GM12872 (cell line): Measurements from ENCODE around the gene N4BP2L1.

Experiments
- CTCF ChIP-seq: IDR thresholded peaks from 3 replicates; pipeline ENCODE4 v1.5.1; 2011; ENCODE audit warnings: low read depth, mild to moderate bottlenecking, low read length, moderate library complexity; ENCODE audit not compliant: insufficient read depth

Gene N4BP2L1

GRCh38 chr13:32431361-32431760 lies 3.4 kb upstream of the N4BP2L1 start:
- no peak for TF ChIP-seq CTCF

DNA sequence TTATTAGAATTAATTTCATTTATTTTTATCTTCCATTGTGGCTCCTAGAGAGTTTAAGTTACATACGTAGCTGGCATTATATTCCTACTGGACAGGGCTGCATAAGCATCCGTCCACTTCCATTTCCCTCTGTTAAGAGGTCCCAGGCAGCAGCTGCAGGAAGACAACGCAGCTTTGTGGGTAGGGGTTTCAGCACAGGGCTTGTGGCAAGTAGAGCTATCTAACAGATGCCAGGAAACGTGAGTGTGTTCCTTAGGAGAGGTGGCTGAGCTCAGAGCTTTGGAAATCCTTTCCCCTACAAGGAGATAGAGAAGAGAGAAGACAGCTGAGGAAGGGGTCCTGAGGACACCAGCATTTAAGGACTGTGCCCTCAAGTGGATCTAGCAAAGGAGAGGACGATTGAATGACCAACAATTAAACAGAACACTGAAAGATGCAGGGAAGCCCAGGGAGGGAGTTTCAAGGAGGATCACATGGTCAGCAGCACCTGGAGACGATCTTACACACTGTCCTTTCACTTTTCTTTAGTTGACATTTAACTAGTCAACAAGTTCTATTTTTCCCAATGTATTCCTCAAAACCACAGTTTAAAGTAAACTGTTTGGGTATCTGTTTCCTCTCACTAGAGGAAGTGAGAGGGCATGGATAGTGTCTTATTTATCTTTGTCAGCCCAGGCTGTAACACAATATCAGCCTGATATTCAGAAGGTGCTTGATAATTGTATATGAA lies 2.3 kb upstream of the N4BP2L1 start:
- TF ChIP-seq CTCF: no peak

DNA sequence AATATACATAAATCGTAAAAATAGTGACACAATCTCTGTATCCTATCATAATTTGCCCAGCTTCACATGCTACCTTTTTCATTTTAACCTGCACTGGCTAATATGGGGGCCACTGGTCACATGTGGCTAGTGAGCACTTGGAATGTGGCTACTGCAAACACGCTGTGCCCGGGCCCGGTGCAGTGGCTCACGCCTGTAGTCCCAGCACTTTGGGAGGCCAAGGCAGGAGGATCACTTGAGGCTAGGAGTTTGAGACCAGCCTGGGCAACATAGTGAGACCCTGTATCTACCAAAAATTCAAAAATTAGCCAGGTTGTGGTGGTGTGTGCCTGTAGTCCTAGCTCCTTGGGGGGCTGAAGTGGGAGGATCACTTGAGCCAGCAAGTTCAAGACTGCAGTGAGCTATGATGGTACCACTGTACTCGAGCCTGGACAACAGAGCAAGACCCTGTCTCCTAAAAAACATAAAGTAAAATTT lies 1.5 kb upstream of the N4BP2L1 start:
- TF ChIP-seq CTCF: no peak

DNA sequence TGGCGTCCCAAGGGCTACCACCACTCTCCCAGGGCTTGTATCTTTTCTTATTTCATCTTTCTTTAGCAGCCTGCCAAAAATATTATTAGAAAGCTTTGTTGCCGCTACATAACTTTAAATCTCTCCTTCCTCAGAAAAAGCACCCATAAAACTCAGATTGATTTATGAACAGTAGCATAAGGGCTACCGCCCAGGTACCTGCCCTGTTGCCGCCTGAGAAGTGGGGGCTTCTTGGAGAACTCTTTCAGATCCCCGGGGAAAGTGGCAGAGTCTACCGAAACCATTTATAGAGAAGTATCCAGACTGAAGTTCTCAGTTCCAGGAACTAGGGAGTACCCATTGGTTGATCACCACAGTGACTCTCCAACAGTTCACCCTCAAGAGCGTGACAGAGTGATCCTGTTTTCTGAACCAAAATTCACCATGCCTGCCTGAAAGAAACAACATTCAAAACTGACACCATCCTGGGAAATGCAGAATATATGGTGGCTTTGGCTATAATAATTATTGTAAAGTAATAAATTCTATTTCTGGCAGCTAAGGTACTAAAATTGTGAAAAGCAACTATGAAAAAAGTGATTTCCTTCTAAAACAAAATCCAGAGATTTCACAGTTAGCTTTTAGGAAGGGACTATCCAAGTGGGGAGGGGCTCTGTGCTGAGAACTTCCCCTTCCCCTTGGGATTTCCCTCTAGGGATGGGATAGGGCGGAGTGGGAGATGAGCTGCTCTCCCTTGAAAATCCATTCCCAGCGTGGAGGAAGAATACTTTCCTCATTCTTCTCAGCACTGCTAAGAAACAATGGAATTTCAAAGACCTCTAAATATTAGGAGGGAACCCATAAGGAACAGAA lies 877 bp upstream of the N4BP2L1 start:
- TF ChIP-seq CTCF: no peak

DNA sequence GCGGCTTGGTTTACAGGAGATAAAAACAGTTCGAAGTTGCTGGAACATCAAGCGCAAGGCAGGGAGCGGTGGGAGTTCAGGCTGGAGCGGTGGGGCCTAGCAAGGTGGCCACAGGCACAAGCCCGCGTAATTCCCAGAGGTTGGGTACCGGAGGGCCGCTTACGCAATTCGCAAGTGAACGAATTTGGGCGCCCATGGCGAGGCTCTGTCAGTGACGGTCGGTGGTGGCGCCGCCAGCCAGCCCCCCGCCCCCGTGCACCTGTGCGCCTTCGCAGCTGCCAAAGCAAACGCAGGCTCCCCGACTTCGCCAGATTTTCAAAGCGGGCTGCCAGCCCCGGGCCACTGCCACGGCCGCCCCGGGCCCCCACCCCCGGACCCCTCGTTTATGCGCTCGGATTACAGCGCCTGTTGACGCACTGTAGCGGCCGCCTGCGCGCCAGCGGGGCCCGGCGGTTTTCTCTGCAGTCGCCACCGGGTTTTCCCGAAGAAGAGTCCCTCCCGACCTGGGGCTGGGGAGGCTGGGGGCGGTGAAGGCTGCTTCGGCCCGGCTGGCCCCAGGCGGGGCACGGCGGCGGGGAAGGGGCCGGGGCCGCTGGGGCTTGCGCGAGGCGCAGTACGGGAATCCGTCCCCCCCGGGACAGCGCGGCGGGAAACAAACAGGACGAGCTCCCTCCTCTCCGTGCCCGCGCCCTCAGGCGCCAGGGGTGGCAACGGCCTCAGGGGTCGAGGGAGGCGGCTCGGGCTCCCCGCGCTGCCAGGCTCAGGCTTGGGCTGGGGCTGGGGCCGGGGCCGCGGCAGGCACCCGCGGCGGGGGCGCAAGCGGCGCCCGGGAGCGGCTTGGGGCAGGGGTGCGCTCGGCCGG lies 709 bp downstream of the N4BP2L1 start:
- TF ChIP-seq CTCF: no peak

DNA sequence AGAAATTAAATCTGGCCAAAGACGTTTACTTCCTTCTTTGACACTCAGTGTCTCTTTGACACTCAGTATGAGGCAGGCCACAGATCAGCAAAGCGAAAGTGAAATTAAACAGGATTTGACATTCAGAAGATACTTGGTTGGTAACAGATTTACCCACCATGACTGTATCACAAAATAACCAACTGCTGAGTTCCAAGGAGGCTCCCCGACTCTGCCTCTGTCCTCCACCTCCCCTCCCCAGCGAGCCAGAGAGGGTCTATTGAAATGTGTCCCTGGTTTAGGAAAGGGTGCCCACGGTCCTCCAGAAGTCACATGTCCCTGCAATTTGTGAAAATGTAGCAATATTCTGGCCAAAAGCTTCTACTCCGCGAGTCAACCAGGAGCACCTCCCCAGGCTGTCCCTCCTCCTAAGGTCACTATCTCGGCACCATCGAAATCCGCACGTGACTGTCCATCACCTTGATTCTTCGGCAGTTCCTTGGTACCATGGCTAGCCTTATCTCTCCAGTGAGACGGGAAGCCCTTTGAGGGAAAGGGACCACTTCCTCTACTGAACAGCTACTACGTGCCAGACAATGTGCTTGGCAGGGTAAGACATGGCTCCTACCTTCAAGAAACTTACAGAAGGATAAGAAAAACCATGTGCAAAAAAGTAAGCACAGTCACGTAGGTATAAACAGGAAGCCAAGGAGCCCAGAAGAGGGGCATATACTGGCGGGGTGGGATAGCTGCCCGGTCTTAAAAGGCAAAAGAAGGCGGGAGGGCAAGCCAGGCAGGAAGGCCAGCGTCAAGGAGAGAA lies 1.5 kb downstream of the N4BP2L1 start:
- TF ChIP-seq CTCF: no peak
